PC-9 (cell line): ENCODE data around the gene EXOC7. TPM values are rescaled to one million over a fixed set of nuclear protein-coding genes. Genes with fewer than 3 reads are reported as not detected.

Experiments used
- BruUV-seq: library from RNA; stranded (reverse); fragments of 400-500 nt; replicated peaks from 2 replicates; lab custom pipeline; 2021; lab: Mats Ljungman, UMichigan
- CTCF ChIA-PET: fragments of 300-600 bp; sonication (Branson Sonifier 250); formaldehyde crosslinking; loops from one replicate; lab custom pipeline; 2022; ENCODE audit warnings: antibody characterized with exemption; lab: Charles Lee
- POLR2A ChIA-PET: fragments of 300-600 bp; sonication (Branson Sonifier 250); formaldehyde crosslinking; loops from one replicate; lab custom pipeline; 2022; ENCODE audit warnings: antibody characterized with exemption; ENCODE audit not compliant: unreplicated experiment; lab: Charles Lee
- DNase-seq, 2 experiments: peaks; one replicate each; pipeline versions ENCODE4 v3.0.0 to v3.0.0-alpha.2; 2015 to 2022; ENCODE audit warnings: mixed read lengths in 1 of 2
- H2AFZ ChIP-seq: fragments of 200-600 bp; sonication (generic); 2 replicates; pipeline ENCODE4 v1.8.1; 2017; ENCODE audit warnings: antibody characterized with exemption
- H3F3A ChIP-seq: fragments of 200-600 bp; sonication (generic); 2 replicates; pipeline ENCODE4 v1.8.1; 2017; ENCODE audit warnings: antibody characterized with exemption, mild to moderate bottlenecking, low read depth; ENCODE audit not compliant: insufficient read depth
- H3K27ac ChIP-seq: fragments of 200-600 bp; sonication (generic); 2 replicates; pipeline ENCODE4 v1.6.1; 2016; ENCODE audit warnings: mixed run types
- H3K27me3 ChIP-seq: fragments of 200-600 bp; sonication (generic); 2 replicates; pipeline ENCODE4 v1.6.1; 2016; ENCODE audit warnings: low read depth, mixed run types; ENCODE audit not compliant: insufficient read depth
- H3K36me3 ChIP-seq: fragments of 200-600 bp; sonication (generic); 2 replicates; pipeline ENCODE4 v1.6.1; 2016; ENCODE audit warnings: low read depth, mixed run types
- H3K4me1 ChIP-seq: fragments of 200-600 bp; sonication (generic); replicated peaks from 2 replicates; pipeline ENCODE4 v1.6.1; 2016; ENCODE audit warnings: mixed run types; ENCODE audit not compliant: insufficient read depth
- H3K4me2 ChIP-seq: fragments of 200-600 bp; sonication (generic); 2 replicates; pipeline ENCODE4 v1.6.1; 2017; ENCODE audit warnings: mixed run types
- H3K4me3 ChIP-seq: fragments of 200-600 bp; sonication (generic); 2 replicates; pipeline ENCODE4 v1.6.1; 2016; ENCODE audit warnings: mixed run types
- H3K79me2 ChIP-seq: fragments of 200-600 bp; sonication (generic); 2 replicates; pipeline ENCODE4 v1.6.1; 2017; ENCODE audit warnings: low read depth, mixed run types
- H3K9me2 ChIP-seq: fragments of 200-600 bp; sonication (generic); 2 replicates; pipeline ENCODE4 v1.8.1; 2017; ENCODE audit warnings: mild to moderate bottlenecking; ENCODE audit not compliant: insufficient read depth
- H3K9me3 ChIP-seq: fragments of 200-600 bp; sonication (generic); 2 replicates; pipeline ENCODE4 v1.8.1; 2016; ENCODE audit warnings: low read depth; ENCODE audit not compliant: insufficient read depth
- H4K20me1 ChIP-seq: fragments of 200-600 bp; sonication (generic); 2 replicates; pipeline ENCODE4 v1.8.1; 2017; ENCODE audit not compliant: insufficient read depth
- EZH2 ChIP-seq: fragments of 200-600 bp; sonication (generic); IDR thresholded peaks from 2 replicates; pipeline ENCODE4 v1.8.0; 2017; ENCODE audit warnings: antibody characterized with exemption, low read depth
- intact Hi-C: fragments of 100-400 bp; cut with micrococcal nuclease; formaldehyde crosslinking; loops from one replicate; pipeline ENCODE4 v1.10.0; 2022; ENCODE audit not compliant: unreplicated experiment
- total RNA-seq: library from RNA; stranded (reverse); gene quantifications from 2 replicates; pipeline ENCODE4 v1.2.3, GENCODE V29; 2021
- TF ChIP-seq, protein P1 (sequence below): fragments of 200-600 bp; sonication (generic); conservative IDR thresholded peaks from 2 replicates; pipeline ENCODE4 v1.6.1; 2017; ENCODE audit warnings: mixed run types, antibody characterized with exemption, mild to moderate bottlenecking, moderate library complexity

EXOC7 gene
- total RNA-seq, 1 experiment from 2014 or later, result 131 TPM

- Histone ChIP-seq H3K9me2 (no peaks in the 10 kb centered on the region), H3K79me2 (peaks cover 13% of the 10 kb centered on the region), H3K27ac (no peak overlapping the region), H3K9me3 (no peaks in the 10 kb centered on the region), H3K36me3 (no peaks in the 10 kb centered on the region), H2AFZ (no peak overlapping the region), H3K4me3 (no peak overlapping the region), H3K4me2 (no peak overlapping the region), H4K20me1 (no peaks in the 10 kb centered on the region), H3F3A (peaks cover 6% of the 10 kb centered on the region; the same call in 1 of the 2 replicates), H3K27me3 (no peaks in the 10 kb centered on the region), H3K4me1 (peaks cover 7% of the 10 kb centered on the region)
- ChIA-PET CTCF (interaction anchor here (1.5 kb wide), 1 partner anchor 92 kb away, joined by 3 read pairs; no protein-coding TSS in a partner anchor), POLR2A (interaction anchor here (0.7 kb wide), 1 partner anchor 145 kb away, joined by 5 read pairs; no protein-coding TSS in a partner anchor)
- BruUV-seq, result no TSS peak
- intact Hi-C loops, result loop anchor here (10.0 kb wide), 1 partner anchor 202 kb away; the partner anchor contains the start of gene MRPL38
- TF ChIP-seq EZH2, result no peak
- TF ChIP-seq, protein P1, sequence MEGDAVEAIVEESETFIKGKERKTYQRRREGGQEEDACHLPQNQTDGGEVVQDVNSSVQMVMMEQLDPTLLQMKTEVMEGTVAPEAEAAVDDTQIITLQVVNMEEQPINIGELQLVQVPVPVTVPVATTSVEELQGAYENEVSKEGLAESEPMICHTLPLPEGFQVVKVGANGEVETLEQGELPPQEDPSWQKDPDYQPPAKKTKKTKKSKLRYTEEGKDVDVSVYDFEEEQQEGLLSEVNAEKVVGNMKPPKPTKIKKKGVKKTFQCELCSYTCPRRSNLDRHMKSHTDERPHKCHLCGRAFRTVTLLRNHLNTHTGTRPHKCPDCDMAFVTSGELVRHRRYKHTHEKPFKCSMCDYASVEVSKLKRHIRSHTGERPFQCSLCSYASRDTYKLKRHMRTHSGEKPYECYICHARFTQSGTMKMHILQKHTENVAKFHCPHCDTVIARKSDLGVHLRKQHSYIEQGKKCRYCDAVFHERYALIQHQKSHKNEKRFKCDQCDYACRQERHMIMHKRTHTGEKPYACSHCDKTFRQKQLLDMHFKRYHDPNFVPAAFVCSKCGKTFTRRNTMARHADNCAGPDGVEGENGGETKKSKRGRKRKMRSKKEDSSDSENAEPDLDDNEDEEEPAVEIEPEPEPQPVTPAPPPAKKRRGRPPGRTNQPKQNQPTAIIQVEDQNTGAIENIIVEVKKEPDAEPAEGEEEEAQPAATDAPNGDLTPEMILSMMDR, result no peak
- DNase-seq, result no peak
Measured at GRCh38 chr17:76106703-76107102, 3.1 kb upstream of the EXOC7 start.

- peaks cover 17% of the 10 kb centered on the region for H3K79me2 ChIP-seq
- POLR2A ChIA-PET, result interaction anchor here (0.8 to 1.0 kb wide), 2 partner anchors 164 to 259 kb away, joined by 4 to 12 read pairs; partner anchors contain the start of gene FBF1
- H3K9me3 ChIP-seq, result no peaks in the 10 kb centered on the region
- CTCF ChIA-PET, result no interaction called here
- H3K36me3 ChIP-seq, result no peaks in the 10 kb centered on the region
- H3K4me3 ChIP-seq, result no peak overlapping the region; the same call in 1 of the 2 replicates
- DNase-seq, result no peak
- intact Hi-C loops, result loop anchor here (10.0 kb wide), 1 partner anchor 200 kb away; the partner anchor contains the start of gene MRPL38
- no peak overlapping the region for H3K27ac ChIP-seq
- H3K9me2 ChIP-seq, result no peaks in the 10 kb centered on the region
- no TSS peak for BruUV-seq
- no peak for TF ChIP-seq EZH2
- TF ChIP-seq, protein P1, result no peak
- peaks cover 6% of the 10 kb centered on the region; the same call in 1 of the 2 replicates for H3F3A ChIP-seq
- peak overlapping the region; percentile 91 for H3K4me2 ChIP-seq
- H3K4me1 ChIP-seq, result peaks cover 7% of the 10 kb centered on the region
- H4K20me1 ChIP-seq, result no peaks in the 10 kb centered on the region
- H3K27me3 ChIP-seq, result no peaks in the 10 kb centered on the region
- H2AFZ ChIP-seq, result no peak overlapping the region
Measured at GRCh38 chr17:76104896-76105231, 1.3 kb upstream of the EXOC7 start.

DNA sequence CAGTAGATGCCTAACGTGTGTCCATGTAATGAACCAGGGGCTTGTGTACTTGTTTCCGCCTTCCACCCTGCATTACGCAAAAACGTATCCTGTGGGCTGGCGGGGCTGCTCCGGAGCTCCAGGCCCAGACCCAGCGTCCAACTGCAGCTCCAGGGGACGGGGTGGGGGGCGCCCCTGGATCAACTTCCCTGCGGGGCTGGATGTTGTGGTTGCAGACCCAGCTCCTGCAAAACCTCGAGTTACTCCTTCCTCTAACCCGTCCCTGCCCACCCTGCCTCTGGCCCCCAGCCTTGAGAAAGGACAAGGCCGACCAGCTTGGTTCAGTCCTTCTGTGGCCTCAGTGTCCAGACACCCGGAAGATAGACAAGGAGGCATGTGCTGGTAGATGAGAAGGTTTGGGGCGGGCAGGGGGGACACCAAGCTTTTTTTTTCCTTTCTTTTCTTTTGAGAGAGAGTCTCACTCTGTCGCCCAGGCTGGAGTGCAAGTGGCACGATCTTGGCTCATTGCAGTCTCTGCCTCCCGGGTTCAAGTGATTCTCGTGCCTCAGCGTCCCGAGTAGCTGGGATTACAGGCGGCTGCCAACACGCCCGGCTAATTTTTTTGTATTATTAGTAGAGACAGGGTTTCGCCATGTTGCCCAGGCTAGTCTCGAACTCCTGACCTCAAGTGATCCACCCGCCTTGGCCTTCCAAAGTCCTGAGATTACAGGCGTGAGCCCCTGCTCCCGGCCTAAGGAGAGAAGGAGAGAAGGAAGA lies 731 bp upstream of the EXOC7 start:
- Histone ChIP-seq H3K36me3 (no peaks in the 10 kb centered on the region), H3K79me2 (peaks cover 17% of the 10 kb centered on the region), H3K9me3 (no peaks in the 10 kb centered on the region), H3K27ac (peak overlapping the region; percentile 73), H4K20me1 (no peaks in the 10 kb centered on the region), H3K4me1 (peaks cover 7% of the 10 kb centered on the region), H3K4me3 (peak overlapping the region; percentile 86), H3K27me3 (no peaks in the 10 kb centered on the region), H3K4me2 (peak overlapping the region; percentile 91), H3F3A (peaks cover 6% of the 10 kb centered on the region; the same call in 1 of the 2 replicates), H3K9me2 (no peaks in the 10 kb centered on the region), H2AFZ (peak overlapping the region; percentile 81; the same call in 1 of the 2 replicates)
- no peak for DNase-seq
- BruUV-seq, result TSS peak; percentile 97
- ChIA-PET POLR2A (interaction anchor here (0.6 to 1.0 kb wide), 4 partner anchors 26 to 259 kb away, joined by 3 to 12 read pairs (median 5); partner anchors contain the start of genes FBF1 and SRP68), CTCF (interaction anchor here (0.6 to 1.1 kb wide), 3 partner anchors 68 to 124 kb away, joined by 3 to 18 read pairs (median 5); no protein-coding TSS in a partner anchor)
- intact Hi-C loops, result loop anchor here (10.0 kb wide), 1 partner anchor 200 kb away; the partner anchor contains the start of gene MRPL38
- TF ChIP-seq, protein P1, result no peak
- TF ChIP-seq EZH2, result no peak
